HepG2 (cell line): Measurements from ENCODE around the gene SPEM2. TPM values are rescaled to one million over a fixed set of nuclear protein-coding genes. Genes with fewer than 3 reads are reported as not detected.

Source experiments
- BORCS8-MEF2B ChIP-seq: sonication (generic); formaldehyde crosslinking; IDR thresholded peaks from 2 replicates; pipeline ENCODE4 v1.8.0; 2022; ENCODE audit warnings: mild to moderate bottlenecking, missing genetic modification reagents
- GATA4 ChIP-seq: sonication (generic); IDR thresholded peaks from 2 replicates; pipeline ENCODE4 v1.6.1; 2016; ENCODE audit warnings: antibody characterized with exemption, low read depth, borderline replicate concordance
- GATAD2A ChIP-seq: IDR thresholded peaks from 2 replicates; pipeline ENCODE4 v1.6.1; 2016
- MATR3 ChIP-seq: sonication (generic); formaldehyde crosslinking; IDR thresholded peaks from 2 replicates; pipeline ENCODE4 v1.4.0; 2020; ENCODE audit warnings: missing genetic modification reagents
- POLR2A ChIP-seq, 2 experiments: IDR thresholded peaks; 2 replicates each; pipeline ENCODE4 v1.6.1; 2011; ENCODE audit warnings: low read depth in 2 of 2, low read length in 2 of 2, mild to moderate bottlenecking in 1 of 2, moderate library complexity in 1 of 2; ENCODE audit not compliant: insufficient read depth in 1 of 2
- RARA ChIP-seq: IDR thresholded peaks from 2 replicates; pipeline ENCODE4 v1.6.1; 2016; ENCODE audit warnings: missing genetic modification reagents, missing compliant biosample characterization
- TAF1 ChIP-seq: sonication (generic); formaldehyde crosslinking; IDR thresholded peaks from 2 replicates; pipeline ENCODE4 v1.4.0; 2020; ENCODE audit warnings: missing genetic modification reagents
- TBL1XR1 ChIP-seq: fragments of 150-350 bp; IDR thresholded peaks from 2 replicates; pipeline ENCODE4 v1.6.1; 2014; ENCODE audit warnings: borderline replicate concordance, low read length; ENCODE audit not compliant: partially characterized antibody
- ZFP90 ChIP-seq: sonication (generic); formaldehyde crosslinking; IDR thresholded peaks from 2 replicates; pipeline ENCODE4 v1.8.0; 2022; ENCODE audit warnings: missing genetic modification reagents, mild to moderate bottlenecking, inconsistent platforms, borderline replicate concordance
- ZMAT5 ChIP-seq: sonication (generic); formaldehyde crosslinking; IDR thresholded peaks from 2 replicates; pipeline ENCODE4 v1.5.0; 2020; ENCODE audit warnings: mild to moderate bottlenecking, low read depth, missing genetic modification reagents, borderline replicate concordance
- ZNF142 ChIP-seq: sonication (generic); formaldehyde crosslinking; IDR thresholded peaks from 2 replicates; pipeline ENCODE4 v1.4.0; 2020; ENCODE audit warnings: missing genetic modification reagents
- ZNF251 ChIP-seq: sonication (generic); formaldehyde crosslinking; IDR thresholded peaks from 2 replicates; pipeline ENCODE4 v1.9.0; 2021; ENCODE audit warnings: mild to moderate bottlenecking, missing genetic modification reagents
- ZNF281 ChIP-seq: sonication (generic); formaldehyde crosslinking; IDR thresholded peaks from 2 replicates; pipeline ENCODE4 v1.4.0; 2020; ENCODE audit warnings: missing genetic modification reagents, borderline replicate concordance
- ZNF598 ChIP-seq: sonication (generic); formaldehyde crosslinking; IDR thresholded peaks from 2 replicates; pipeline ENCODE4 v1.5.1; 2020; ENCODE audit warnings: mild to moderate bottlenecking, missing genetic modification reagents, borderline replicate concordance
- polyA plus RNA-seq, 8 experiments: library from polyadenylated mRNA; depleted of rRNA in 3 of 8; stranded (reverse) in 7 of 8; unstranded in 1 of 8; fragments of >200 nt; fragmentation: Illumina TruSeq in 4 of 8; extraction: Trizol in 4 of 8; gene quantifications; 2 replicates each; pipeline versions ENCODE4 v1.2.1 to v1.2.3, GENCODE V29; 2011 to 2016; ENCODE audit warnings: low read depth in 4 of 8, missing spikeins in 1 of 8, mixed read lengths in 1 of 8; ENCODE audit not compliant: insufficient read depth in 1 of 8
- total RNA-seq, 5 experiments: library from RNA; depleted of rRNA; stranded (reverse); fragments of >200 nt; fragmentation: Illumina TruSeq; extraction: Trizol; gene quantifications; 2 replicates each; pipeline ENCODE4 v1.2.3, GENCODE V29; 2016; ENCODE audit warnings: low read depth in 1 of 5
- TF ChIP-seq, protein P1 (sequence below): IDR thresholded peaks from 2 replicates; pipeline ENCODE4 v1.6.1; 2012; ENCODE audit warnings: low read depth, low read length, improper control_type of control experiment

SPEM2 gene
- total and polyA plus RNA-seq, 2 of the 13 experiments (the other 11 are each of a cell fraction or from before 2014, with no cell fraction given): not detected

- TF ChIP-seq ZNF142 (no peak), RARA (CRISPR knock-in tag) (peak; percentile 51), TAF1 (CRISPR knock-in tag) (peak; percentile 64; the same call in 1 of the 2 replicates), ZNF598 (CRISPR knock-in tag) (0 out of 2 replicates have a peak, but pooled peaks have one; percentile 29), MATR3 (CRISPR knock-in tag) (no peak), ZNF281 (CRISPR knock-in tag) (peak; percentile 70), GATA4 (no peak), ZMAT5 (CRISPR knock-in tag) (no peak), POLR2A (IDR thresholded peaks at IDR 0.05; ENCODE audit: insufficient read depth in 1 of 2, low read depth in 2 of 2, low read length in 2 of 2) (peak in 1 of 2 experiments; percentile 76; a peak in 2 of 4 replicates), GATAD2A (peak; percentile 58), TBL1XR1 (peak; percentile 48), ZFP90 (CRISPR knock-in tag) (0 out of 2 replicates have a peak, but pooled peaks have one; percentile 42), BORCS8-MEF2B (no peak), ZNF251 (CRISPR knock-in tag) (0 out of 2 replicates have a peak, but pooled peaks have one; percentile 48)
- TF ChIP-seq, protein P1, sequence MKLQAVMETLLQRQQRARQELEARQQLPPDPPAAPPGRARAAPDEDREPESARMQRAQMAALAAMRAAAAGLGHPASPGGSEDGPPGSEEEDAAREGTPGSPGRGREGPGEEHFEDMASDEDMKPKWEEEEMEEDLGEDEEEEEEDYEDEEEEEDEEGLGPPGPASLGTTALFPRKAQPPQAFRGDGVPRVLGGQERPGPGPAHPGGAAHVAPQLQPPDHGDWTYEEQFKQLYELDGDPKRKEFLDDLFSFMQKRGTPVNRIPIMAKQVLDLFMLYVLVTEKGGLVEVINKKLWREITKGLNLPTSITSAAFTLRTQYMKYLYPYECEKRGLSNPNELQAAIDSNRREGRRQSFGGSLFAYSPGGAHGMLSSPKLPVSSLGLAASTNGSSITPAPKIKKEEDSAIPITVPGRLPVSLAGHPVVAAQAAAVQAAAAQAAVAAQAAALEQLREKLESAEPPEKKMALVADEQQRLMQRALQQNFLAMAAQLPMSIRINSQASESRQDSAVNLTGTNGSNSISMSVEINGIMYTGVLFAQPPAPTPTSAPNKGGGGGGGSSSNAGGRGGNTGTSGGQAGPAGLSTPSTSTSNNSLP: no peak
Measured at GRCh38 chr17:7444682-7445618, 19.5 kb downstream of the SPEM2 start, which contains the start of gene CHRNB1 (continued).
